IMR-90 (cell line): ENCODE measurements around the gene UNC13C. TPM values are rescaled to one million over a fixed set of nuclear protein-coding genes. Genes with fewer than 3 reads are reported as not detected.

Experiments used
- ATAC-seq: fragments of 200-7000 bp; cut with Tn5 transposase; 2 replicates; pipeline ENCODE4 v1.9.1; 2020; ENCODE audit warnings: low read depth, mild to moderate bottlenecking, moderate library complexity
- BruUV-seq: library from RNA; stranded (reverse); fragments of 400-500 nt; replicated peaks from 2 replicates; lab custom pipeline; 2021; lab: Mats Ljungman, UMichigan
- CTCF ChIA-PET: fragments of 300-600 bp; formaldehyde crosslinking; extraction: SDS; loops from one replicate; lab custom pipeline; 2021; ENCODE audit warnings: antibody characterized with exemption; lab: Yijun Ruan, JAX
- POLR2A ChIA-PET: fragments of 300-600 bp; sonication (Branson Sonifier 250); formaldehyde crosslinking; loops from one replicate; lab custom pipeline; 2022; ENCODE audit warnings: antibody characterized with exemption; ENCODE audit not compliant: unreplicated experiment; lab: Charles Lee
- DNase-seq: peaks from one replicate; pipeline ENCODE4 v3.0.0; 2013
- H2AFZ ChIP-seq: replicated peaks from 2 replicates; pipeline ENCODE3; 2013; ENCODE audit warnings: low read length, mild to moderate bottlenecking; ENCODE audit not compliant: poor library complexity
- H2AK5ac ChIP-seq: 2 replicates; pipeline ENCODE4 v1.6.1; 2013; ENCODE audit warnings: low read depth, low read length, inconsistent platforms
- H2AK9ac ChIP-seq: replicated peaks from 2 replicates; pipeline ENCODE3; 2013; ENCODE audit warnings: mild to moderate bottlenecking, low read depth, low read length, moderate library complexity; ENCODE audit not compliant: poor library complexity
- H2BK120ac ChIP-seq: 2 replicates; pipeline ENCODE4 v1.6.1; 2013; ENCODE audit warnings: low read depth, low read length, inconsistent platforms
- H2BK15ac ChIP-seq: 3 replicates; pipeline ENCODE4 v1.6.1; 2013; ENCODE audit warnings: low read depth, low read length, inconsistent platforms
- H2BK20ac ChIP-seq: 2 replicates; pipeline ENCODE4 v1.6.1; 2013; ENCODE audit warnings: low read depth, mild to moderate bottlenecking, inconsistent platforms, low read length, moderate library complexity
- H2BK5ac ChIP-seq: 2 replicates; pipeline ENCODE4 v1.6.1; 2013; ENCODE audit warnings: mild to moderate bottlenecking, low read depth, low read length, inconsistent platforms; ENCODE audit not compliant: poor library complexity, severe bottlenecking
- H3K14ac ChIP-seq: replicated peaks from 2 replicates; pipeline ENCODE4 v1.6.1; 2013; ENCODE audit warnings: low read depth, low read length, inconsistent platforms
- H3K18ac ChIP-seq: 2 replicates; pipeline ENCODE4 v1.6.1; 2013; ENCODE audit warnings: low read depth, low read length, control low read depth
- H3K23ac ChIP-seq: 2 replicates; pipeline ENCODE4 v1.6.1; 2013; ENCODE audit warnings: low read depth, low read length, inconsistent platforms
- H3K27ac ChIP-seq: 2 replicates; pipeline ENCODE4 v1.5.1; 2013; ENCODE audit warnings: mild to moderate bottlenecking, control low read depth, low read length; ENCODE audit not compliant: insufficient read depth
- H3K27me3 ChIP-seq: 2 replicates; pipeline ENCODE4 v1.6.1; 2013; ENCODE audit warnings: low read length; ENCODE audit not compliant: control insufficient read depth, insufficient read depth
- H3K36me3 ChIP-seq: 2 replicates; pipeline ENCODE4 v1.6.1; 2013; ENCODE audit warnings: low read length, mixed read lengths; ENCODE audit not compliant: control insufficient read depth, insufficient read depth
- H3K4ac ChIP-seq: 2 replicates; pipeline ENCODE4 v1.6.1; 2013; ENCODE audit warnings: low read depth, low read length, inconsistent platforms
- H3K4me1 ChIP-seq: 2 replicates; pipeline ENCODE4 v1.6.1; 2013; ENCODE audit warnings: low read length, mixed read lengths; ENCODE audit not compliant: control insufficient read depth, insufficient read depth
- H3K4me2 ChIP-seq: 2 replicates; pipeline ENCODE4 v1.6.1; 2013; ENCODE audit warnings: low read depth, mild to moderate bottlenecking, control low read depth, low read length, moderate library complexity
- H3K4me3 ChIP-seq: 2 replicates; pipeline ENCODE4 v1.5.1; 2013; ENCODE audit warnings: low read depth, mild to moderate bottlenecking, control low read depth, low read length, moderate library complexity; ENCODE audit not compliant: insufficient read depth
- H3K56ac ChIP-seq: 2 replicates; pipeline ENCODE4 v1.6.1; 2013; ENCODE audit warnings: low read length, inconsistent platforms; ENCODE audit not compliant: insufficient read depth; ENCODE audit errors: extremely low read depth
- H3K79me1 ChIP-seq, 2 experiments: 2 replicates each; pipeline ENCODE4 v1.6.1; 2013; ENCODE audit warnings: low read length in 2 of 2, inconsistent platforms in 1 of 2, low read depth in 1 of 2
- H3K9ac ChIP-seq: 2 replicates; pipeline ENCODE4 v1.6.1; 2013; ENCODE audit warnings: low read depth, low read length, control low read depth
- H3K9me1 ChIP-seq: 2 replicates; pipeline ENCODE4 v1.6.1; 2013; ENCODE audit warnings: low read length, inconsistent platforms; ENCODE audit not compliant: insufficient read depth
- H3K9me3 ChIP-seq: 2 replicates; pipeline ENCODE4 v1.6.1; 2013; ENCODE audit warnings: low read length; ENCODE audit not compliant: control insufficient read depth, insufficient read depth
- H4K20me1 ChIP-seq: 2 replicates; pipeline ENCODE4 v1.6.1; 2013; ENCODE audit warnings: low read length, inconsistent platforms; ENCODE audit not compliant: insufficient read depth
- H4K5ac ChIP-seq: 2 replicates; pipeline ENCODE4 v1.6.1; 2013; ENCODE audit warnings: mild to moderate bottlenecking, low read depth, low read length, control low read depth
- H4K8ac ChIP-seq, 2 experiments: 2 replicates each; pipeline ENCODE4 v1.6.1; 2013; ENCODE audit warnings: low read depth in 2 of 2, low read length in 2 of 2, control low read depth in 1 of 2, inconsistent platforms in 1 of 2
- H4K91ac ChIP-seq: 2 replicates; pipeline ENCODE4 v1.6.1; 2013; ENCODE audit warnings: low read depth, low read length, inconsistent platforms; ENCODE audit not compliant: insufficient read depth
- BHLHE40 ChIP-seq: fragments of 150-350 bp; IDR thresholded peaks from 2 replicates; pipeline ENCODE4 v1.6.1; 2016; ENCODE audit warnings: mild to moderate bottlenecking, low read depth, low read length
- CHD1 ChIP-seq: IDR thresholded peaks from 2 replicates; pipeline ENCODE4 v1.6.1; 2012; ENCODE audit warnings: low read depth, low read length, improper control_type of control experiment
- MAZ ChIP-seq: IDR thresholded peaks from 2 replicates; pipeline ENCODE4 v1.6.1; 2012; ENCODE audit warnings: low read depth, mild to moderate bottlenecking, low read length, improper control_type of control experiment, moderate library complexity, borderline replicate concordance
- MXI1 ChIP-seq: IDR thresholded peaks from 2 replicates; pipeline ENCODE4 v1.6.1; 2012; ENCODE audit warnings: low read depth, mild to moderate bottlenecking, low read length, moderate library complexity, borderline replicate concordance
- NFE2L2 ChIP-seq: fragments of 150-350 bp; IDR thresholded peaks from 2 replicates; pipeline ENCODE4 v1.6.1; 2016; ENCODE audit warnings: low read depth, mild to moderate bottlenecking, low read length
- POLR2A ChIP-seq: IDR thresholded peaks from 2 replicates; pipeline ENCODE4 v1.6.1; 2012; ENCODE audit warnings: mild to moderate bottlenecking, low read depth, low read length
- RAD21 ChIP-seq: IDR thresholded peaks from 2 replicates; pipeline ENCODE4 v1.6.1; 2012; ENCODE audit warnings: low read length, improper control_type of control experiment
- SMC3 ChIP-seq: fragments of 150-350 bp; IDR thresholded peaks from 2 replicates; pipeline ENCODE4 v1.6.1; 2016; ENCODE audit warnings: low read depth, mild to moderate bottlenecking, antibody characterized with exemption, low read length, moderate library complexity
- WGBS, 2 experiments: methylation state at CpG; one replicate each; pipeline versions ENCODE4 v1.1.5 to v1.1.7; 2013; ENCODE audit warnings: missing lambda C conversion rate in 2 of 2; ENCODE audit not compliant: insufficient read length in 1 of 2; ENCODE audit errors: extremely low coverage in 2 of 2; 5-methylcytosine and 5-hydroxymethylcytosine counted together
- dilution Hi-C: fragments of 300-500 bp; cut with HindIII; formaldehyde crosslinking; loops from one replicate; pipeline ENCODE4 v1.14.3; 2018; ENCODE audit warnings: low sequenced_read_pairs; ENCODE audit not compliant: unreplicated experiment
- in situ Hi-C: fragments of 300-500 bp; cut with MboI; formaldehyde crosslinking; loops from 3 replicates; pipeline ENCODE4 v1.14.3; 2019; ENCODE audit warnings: low sequenced_read_pairs, inconsistent platforms, mixed read lengths
- intact Hi-C: fragments of 100-400 bp; cut with micrococcal nuclease; formaldehyde crosslinking; loops from 2 replicates; pipeline ENCODE4 v1.10.0; 2022
- polyA plus RNA-seq, 3 experiments: library from polyadenylated mRNA; depleted of rRNA; stranded (reverse); fragments of >200 nt; gene quantifications; 2 replicates each; pipeline ENCODE4 v1.2.3, GENCODE V29; 2012; ENCODE audit warnings: low replicate concordance in 1 of 3
- total RNA-seq: library from RNA; depleted of rRNA; stranded (reverse); fragments of >200 nt; gene quantifications from 2 replicates; pipeline ENCODE4 v1.2.3, GENCODE V29; 2012
- TF ChIP-seq, protein P1 (sequence below): fragments of 150-350 bp; IDR thresholded peaks from 2 replicates; pipeline ENCODE4 v1.6.1; 2016; ENCODE audit warnings: low read depth, mild to moderate bottlenecking, low read length, moderate library complexity, borderline replicate concordance

The UNC13C gene
- total and polyA plus RNA-seq, 2 of the 4 experiments (the other 2 are of a cell fraction) = not detected

DNA sequence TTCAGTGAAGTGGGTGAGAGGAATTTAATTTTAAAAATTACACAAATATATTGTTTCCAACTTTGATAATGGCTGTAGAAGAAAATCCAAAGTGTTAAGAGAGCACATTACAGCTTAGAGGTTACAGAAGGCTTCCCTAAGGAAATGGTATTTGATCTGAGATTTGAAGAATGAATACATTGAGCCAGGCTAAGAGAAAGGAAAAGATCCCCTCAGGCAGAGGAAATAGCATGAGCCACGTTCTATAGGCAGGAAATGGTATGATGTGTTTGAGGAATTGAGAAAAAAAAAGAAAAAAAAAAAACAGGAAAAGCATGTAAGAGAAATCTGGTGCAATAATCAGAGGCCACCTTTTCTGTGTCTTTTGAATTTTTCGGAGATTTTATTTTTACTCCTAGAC, 48.6 kb downstream of the UNC13C start:
- H3K9ac ChIP-seq = no peak overlapping the region
- H3K4ac ChIP-seq = no peak overlapping the region
- in situ Hi-C loops = no loop called here
- H4K8ac ChIP-seq = no peak overlapping the region
- H3K56ac ChIP-seq = no peak overlapping the region
- no peak overlapping the region for H3K14ac ChIP-seq
- no peak overlapping the region for H3K4me3 ChIP-seq
- DNase-seq (no peak), ATAC-seq (no peak)
- H2AK9ac ChIP-seq = no peak overlapping the region
- no peak overlapping the region for H3K23ac ChIP-seq
- H3K4me2 ChIP-seq = no peak overlapping the region
- H3K27me3 ChIP-seq = no peaks in the 10 kb centered on the region
- H2BK20ac ChIP-seq = no peak overlapping the region
- intact Hi-C loops = no loop called here
- H2BK120ac ChIP-seq = no peak overlapping the region
- no peaks in the 10 kb centered on the region for H4K20me1 ChIP-seq
- H2AFZ ChIP-seq = no peak overlapping the region
- H2BK5ac ChIP-seq = no peak overlapping the region
- TF ChIP-seq, protein P1, sequence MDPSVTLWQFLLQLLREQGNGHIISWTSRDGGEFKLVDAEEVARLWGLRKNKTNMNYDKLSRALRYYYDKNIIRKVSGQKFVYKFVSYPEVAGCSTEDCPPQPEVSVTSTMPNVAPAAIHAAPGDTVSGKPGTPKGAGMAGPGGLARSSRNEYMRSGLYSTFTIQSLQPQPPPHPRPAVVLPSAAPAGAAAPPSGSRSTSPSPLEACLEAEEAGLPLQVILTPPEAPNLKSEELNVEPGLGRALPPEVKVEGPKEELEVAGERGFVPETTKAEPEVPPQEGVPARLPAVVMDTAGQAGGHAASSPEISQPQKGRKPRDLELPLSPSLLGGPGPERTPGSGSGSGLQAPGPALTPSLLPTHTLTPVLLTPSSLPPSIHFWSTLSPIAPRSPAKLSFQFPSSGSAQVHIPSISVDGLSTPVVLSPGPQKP = no peak
- TF ChIP-seq NFE2L2 (no peak), MAZ (no peak), RAD21 (no peak), SMC3 (no peak), POLR2A (no peak), BHLHE40 (no peak), CHD1 (no peak), MXI1 (no peak)
- no peak overlapping the region for H2AK5ac ChIP-seq
- no peak overlapping the region for H4K91ac ChIP-seq
- H3K27ac ChIP-seq = no peak overlapping the region
- no peak overlapping the region for H3K18ac ChIP-seq
- H4K5ac ChIP-seq = no peak overlapping the region
- no peaks in the 10 kb centered on the region for H3K4me1 ChIP-seq
- H2BK15ac ChIP-seq = no peak overlapping the region
- no CpG with 5 or more reads among the region's 2 CpGs for WGBS, 2 experiments
- H3K36me3 ChIP-seq = no peaks in the 10 kb centered on the region
- peaks cover 3% of the 10 kb centered on the region for H3K9me3 ChIP-seq
- BruUV-seq = no TSS peak
- no peaks in the 10 kb centered on the region for H3K9me1 ChIP-seq
- ChIA-PET POLR2A (no interaction called here), CTCF (no interaction called here)
- dilution Hi-C loops = no loop called here
- no peaks in the 10 kb centered on the region for H3K79me1 ChIP-seq
